HG02938 (cell line): Measurements from ENCODE around the gene B3GALNT2.

Experiments used
- ATAC-seq: cut with Tn5 transposase; IDR thresholded peaks from one replicate; pipeline ENCODE4 v1.9.1; 2021; ENCODE audit warnings: mild to moderate bottlenecking, moderate library complexity; ENCODE audit not compliant: unreplicated experiment

The B3GALNT2 gene

DNA sequence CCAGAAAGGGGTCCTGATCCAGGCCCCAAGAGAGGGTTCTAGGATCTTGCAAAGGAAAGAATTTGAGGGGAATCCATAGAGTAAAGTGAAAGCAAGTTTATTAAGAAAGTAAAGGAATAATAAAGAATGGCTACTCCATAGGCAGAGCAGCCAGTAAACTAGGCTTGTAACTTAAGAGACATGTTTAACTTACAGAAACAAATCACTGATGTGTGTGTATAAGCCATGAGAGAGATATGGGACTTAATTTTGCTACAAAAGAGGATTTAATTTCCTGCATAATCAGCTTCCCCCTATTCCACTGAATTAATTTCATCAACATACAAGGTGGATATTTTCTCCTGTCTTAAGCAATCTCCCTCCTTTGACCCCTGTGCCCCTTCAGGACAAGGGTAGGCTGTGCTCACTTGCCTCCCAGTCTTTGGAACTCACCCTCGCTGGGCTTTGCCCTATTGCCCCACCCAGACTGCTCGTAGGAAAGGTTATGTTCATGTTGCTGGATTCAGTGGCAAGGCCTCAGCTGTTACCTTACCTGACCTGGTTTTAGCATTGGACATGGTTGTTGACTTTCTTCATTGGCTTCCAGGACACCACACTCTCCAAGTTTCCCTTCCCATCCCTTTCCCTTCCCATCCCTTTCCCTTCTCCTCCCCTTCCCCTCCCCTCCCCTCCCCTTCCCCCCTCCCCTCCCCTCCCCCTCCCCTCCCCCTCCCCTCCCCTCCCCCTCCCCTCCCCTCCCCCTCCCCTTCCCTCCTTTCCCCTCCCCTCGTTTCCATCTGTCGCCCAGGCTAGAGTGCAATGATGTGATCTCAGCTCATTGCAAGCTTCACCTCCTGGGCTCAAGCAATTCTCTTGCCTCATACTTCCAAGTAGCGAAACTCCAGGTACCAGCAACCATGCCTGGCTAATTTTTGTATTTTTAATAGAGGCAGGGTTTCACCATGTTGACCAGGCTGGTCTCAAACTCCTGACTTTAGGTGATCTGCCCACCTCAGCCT is 92.5 kb downstream of the B3GALNT2 start:
- no peak for ATAC-seq

DNA sequence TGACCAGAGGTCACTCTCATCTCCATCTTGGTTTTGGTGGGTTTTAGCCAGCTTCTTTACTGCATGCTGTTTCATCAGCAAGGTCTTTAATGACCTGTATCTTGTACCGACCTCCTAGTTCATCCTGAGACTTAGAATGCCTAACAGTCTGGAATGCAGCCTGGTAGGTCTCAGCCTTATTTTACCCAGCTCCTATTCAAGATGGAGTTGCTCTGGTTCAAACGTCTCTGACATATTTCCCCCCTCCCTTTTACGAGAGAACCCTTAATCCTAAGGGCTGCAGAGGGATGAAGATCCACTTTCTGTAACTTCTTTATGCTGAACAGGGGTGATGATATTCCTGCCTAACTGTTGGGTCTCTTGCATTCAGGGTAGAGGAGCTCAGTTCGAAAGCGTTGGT is 93.8 kb downstream of the B3GALNT2 start:
- ATAC-seq: no peak

DNA sequence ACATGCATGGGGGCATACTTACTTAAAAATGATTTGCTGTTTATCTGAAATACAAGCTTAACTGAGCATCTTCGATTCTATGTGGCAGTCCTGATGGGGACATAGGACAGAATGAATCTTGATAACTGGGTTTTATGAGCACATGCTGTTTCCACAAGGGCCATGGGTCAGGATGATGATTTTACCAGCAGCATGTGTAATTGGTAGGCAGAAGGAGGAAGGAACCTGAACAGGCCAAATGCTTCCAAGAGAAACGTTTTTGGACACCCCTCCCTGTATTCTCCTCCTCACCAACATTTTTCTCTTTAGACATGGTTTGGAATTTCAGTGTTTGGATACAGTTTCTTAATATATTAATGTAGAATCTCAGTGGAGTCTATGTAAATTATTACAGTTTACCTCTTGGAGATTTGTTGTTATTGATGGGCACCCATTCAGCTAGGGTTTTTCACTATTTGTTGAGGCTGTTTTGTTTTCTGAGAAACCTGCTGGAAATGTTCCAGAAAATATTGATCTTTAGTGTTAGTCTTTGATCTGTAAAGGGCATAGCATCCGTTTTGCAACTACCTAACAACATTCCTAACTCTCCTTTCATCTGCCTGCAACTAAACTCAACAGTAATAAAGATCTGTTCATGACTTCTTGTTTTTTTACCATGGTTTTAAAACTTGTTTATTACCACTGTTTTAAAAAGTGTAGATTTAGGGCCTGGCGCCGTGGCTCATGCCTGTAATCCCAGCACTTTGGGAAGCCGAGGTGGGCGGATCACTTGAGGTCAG is 95.0 kb downstream of the B3GALNT2 start:
- ATAC-seq: no peak

DNA sequence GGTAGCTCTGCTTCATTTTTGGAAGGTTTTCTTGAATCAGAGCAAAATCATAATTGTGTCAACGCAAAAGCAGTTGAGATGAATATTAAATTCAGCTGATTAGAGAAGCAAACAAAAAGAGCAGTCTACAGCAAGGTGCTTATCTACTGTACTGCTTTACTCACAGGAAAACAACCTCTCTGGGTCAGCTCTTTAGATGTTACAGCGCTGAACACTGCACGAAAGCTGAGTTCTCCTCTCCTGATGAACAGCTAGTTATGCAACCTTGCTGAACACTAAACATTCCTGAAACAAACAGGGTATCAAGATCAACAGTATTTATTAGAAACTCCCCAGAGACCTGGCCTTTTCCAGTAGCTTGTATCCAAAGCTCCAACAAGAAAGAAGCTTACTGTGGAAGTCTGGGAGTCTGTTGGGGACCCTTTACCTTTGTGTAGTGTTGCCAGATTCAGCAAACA is 95.7 kb downstream of the B3GALNT2 start:
- no peak for ATAC-seq

DNA sequence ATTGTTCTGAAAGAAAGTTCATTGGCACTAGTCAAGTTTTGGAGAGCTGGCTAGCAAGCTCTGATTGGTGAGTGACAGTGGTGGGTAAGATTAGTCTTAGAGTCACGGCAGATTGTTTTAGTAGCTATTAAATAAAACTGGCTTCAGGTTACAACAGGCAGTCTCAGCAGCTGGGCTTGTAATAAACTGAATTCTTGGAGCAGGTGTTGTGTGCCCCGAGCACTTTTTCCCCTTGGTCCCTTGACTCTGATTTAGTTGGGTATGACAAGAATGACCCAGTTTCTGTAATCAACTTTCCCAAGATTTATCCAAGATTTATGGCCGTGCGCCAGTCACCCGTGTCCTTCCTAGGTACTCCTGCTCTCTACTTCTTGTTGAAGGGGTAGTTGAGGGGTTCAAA is 96.8 kb downstream of the B3GALNT2 start:
- no peak for ATAC-seq

DNA sequence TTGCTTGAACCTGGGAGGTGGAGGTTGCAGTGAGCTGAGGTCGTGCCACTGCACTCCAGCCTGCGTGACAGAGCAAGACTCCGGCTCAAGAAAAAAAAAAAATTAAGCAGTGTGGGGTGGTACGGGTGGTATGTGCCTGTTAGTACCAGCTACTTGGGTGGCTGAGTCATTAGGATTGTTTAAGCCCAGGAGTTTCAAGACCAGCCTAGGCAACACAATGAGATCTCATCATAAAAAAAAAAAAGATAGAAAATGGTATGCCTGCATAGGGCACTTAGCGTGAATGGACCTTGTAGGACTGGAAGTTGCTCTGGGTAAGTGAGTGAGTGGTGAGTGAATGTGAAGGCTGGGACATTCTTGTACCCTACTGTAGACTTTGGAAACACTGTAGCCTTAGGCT is 100.1 kb downstream of the B3GALNT2 start:
- ATAC-seq: no peak

DNA sequence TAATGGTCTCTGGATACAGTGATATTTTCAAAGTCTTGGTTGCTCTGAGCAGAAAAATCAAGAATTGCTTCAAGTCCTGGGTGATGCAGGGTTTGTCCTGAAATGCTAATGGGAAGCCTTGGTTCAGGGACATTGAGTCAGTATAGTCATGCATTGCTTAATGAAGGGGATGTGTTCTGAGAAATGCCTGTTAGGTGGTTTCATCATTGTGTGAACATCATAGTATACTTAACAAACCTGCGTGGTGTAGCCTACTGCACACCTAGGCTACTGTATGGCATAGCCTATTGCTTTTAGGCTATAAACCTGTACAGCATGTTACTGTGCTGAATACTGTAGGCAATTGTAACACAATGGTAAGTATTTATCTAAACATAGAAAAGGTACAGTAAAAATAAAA is 100.7 kb downstream of the B3GALNT2 start:
- ATAC-seq: no peak

DNA sequence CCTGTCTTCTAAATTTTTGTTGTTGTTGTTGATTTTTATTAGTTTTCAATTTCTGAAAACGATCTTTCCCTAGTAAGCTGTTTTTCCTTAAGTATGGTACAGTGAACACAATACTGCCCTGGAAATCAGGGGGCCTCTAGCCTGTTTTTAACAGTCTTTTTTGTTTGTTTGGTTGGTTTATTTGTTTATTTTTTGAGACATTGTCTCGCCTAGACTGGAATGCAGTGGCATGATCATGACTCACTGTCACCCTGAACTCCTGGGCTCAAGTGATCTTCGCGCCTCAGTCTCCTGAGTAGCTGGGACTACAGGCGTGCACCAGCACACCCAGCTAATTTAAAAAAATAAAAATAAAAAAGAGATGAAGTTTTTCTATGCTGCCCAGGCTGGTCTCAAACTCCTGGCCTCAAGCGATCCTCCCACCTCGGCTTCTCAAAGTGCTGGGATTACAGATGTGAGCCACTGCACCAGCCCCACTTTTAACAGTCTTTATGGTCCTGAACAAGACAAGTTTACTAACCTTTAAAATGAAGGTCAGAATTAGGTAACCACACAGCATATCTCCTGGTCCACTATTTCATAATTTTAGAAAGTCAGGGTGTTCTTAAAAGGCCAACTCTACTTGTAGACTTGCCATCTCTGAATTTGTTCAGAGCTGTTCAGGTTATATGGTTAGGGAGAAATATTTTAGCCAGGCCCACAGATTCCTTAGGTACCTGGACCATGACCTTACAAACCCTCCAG is 101.6 kb downstream of the B3GALNT2 start:
- no peak for ATAC-seq

DNA sequence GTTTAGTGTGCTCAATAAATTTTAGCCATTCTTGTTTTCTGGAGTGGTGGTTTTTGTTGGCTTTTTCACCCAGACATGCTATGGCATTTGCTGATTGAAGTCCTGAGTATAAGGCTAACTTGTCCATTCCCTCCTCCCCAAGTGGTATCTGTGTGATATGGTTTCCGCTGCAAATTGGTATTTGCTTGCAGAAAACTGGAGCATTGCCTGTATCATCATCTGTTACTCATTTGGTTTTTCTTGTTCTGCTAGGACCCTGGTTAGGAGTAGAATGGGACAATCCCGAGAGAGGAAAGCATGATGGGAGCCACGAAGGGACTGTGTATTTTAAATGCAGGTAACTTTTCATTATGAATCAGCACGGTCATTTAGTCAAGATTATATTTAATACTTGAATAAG is 103.0 kb downstream of the B3GALNT2 start:
- no peak for ATAC-seq
